ENCODE results near the gene YPEL3.
"Not testable (repeated sequence)": the region's sequence is repeated elsewhere in the genome, so short reads cannot be mapped to it uniquely, and the experiment has no call there.

Gene YPEL3

GRCh38 chr16:30117768-30118167 is 21.8 kb upstream of the YPEL3 start:
- DNase-seq (ENCODE audit: low read depth in 2 of 2), result no peak

- no peak for DNase-seq (ENCODE audit: low read depth in 2 of 2)
These were observed 20.5 kb upstream of the YPEL3 start for GRCh38 chr16:30116291-30117207.

GRCh38 chr16:30115238-30115637 is 19.2 kb upstream of the YPEL3 start:
- no peak for DNase-seq (ENCODE audit: low read depth in 2 of 2)

- DNase-seq (ENCODE audit: low read depth in 2 of 2), result not testable (repeated sequence)
These were observed 18.8 kb upstream of the YPEL3 start for GRCh38 chr16:30114833-30115232.

GRCh38 chr16:30114411-30114810 is 18.4 kb upstream of the YPEL3 start:
- DNase-seq (ENCODE audit: low read depth in 2 of 2), result no peak

GRCh38 chr16:30113711-30114333 is 17.8 kb upstream of the YPEL3 start:
- DNase-seq (ENCODE audit: low read depth in 2 of 2), result no peak

- DNase-seq (ENCODE audit: low read depth in 2 of 2), result no peak
These were observed 17.2 kb upstream of the YPEL3 start, which contains the start of gene GDPD3 for GRCh38 chr16:30113031-30113710. GDPD3 (minus strand) TSS chr16:30113537; CDS start chr16:30113478, 59 bp downstream.

- DNase-seq (ENCODE audit: low read depth in 2 of 2), result peak; percentile 70 to 71
These were observed 16.4 kb upstream of the YPEL3 start for GRCh38 chr16:30112197-30113030.

GRCh38 chr16:30110661-30111060 is 14.6 kb upstream of the YPEL3 start:
- DNase-seq (ENCODE audit: low read depth in 2 of 2), result no peak

- no peak for DNase-seq (ENCODE audit: low read depth in 2 of 2)
These were observed 12.2 kb upstream of the YPEL3 start for GRCh38 chr16:30108059-30108850.

GRCh38 chr16:30104492-30104891 is 8.5 kb upstream of the YPEL3 start:
- DNase-seq (ENCODE audit: low read depth in 2 of 2), result no peak

GRCh38 chr16:30104090-30104489 is 8.1 kb upstream of the YPEL3 start:
- DNase-seq (ENCODE audit: low read depth in 2 of 2), result no peak

GRCh38 chr16:30096862-30097563 is 1.0 kb upstream of the YPEL3 start:
- no peak for DNase-seq (ENCODE audit: low read depth in 2 of 2)

- no peak for DNase-seq (ENCODE audit: low read depth in 2 of 2)
These were observed 591 bp downstream of the YPEL3 start for GRCh38 chr16:30095166-30096078.

- no peak for DNase-seq (ENCODE audit: low read depth in 2 of 2)
These were observed 1.4 kb downstream of the YPEL3 start for GRCh38 chr16:30094541-30095165.

- DNase-seq (ENCODE audit: low read depth in 2 of 2), result peak; percentile 66 to 70
These were observed 3.5 kb downstream of the YPEL3 start for GRCh38 chr16:30092373-30093010.

GRCh38 chr16:30091474-30092372 is 4.3 kb downstream of the YPEL3 start, which contains the start of gene TBX6:
TBX6 (minus strand) TSS chr16:30091924; CDS start chr16:30091193, 731 bp downstream.
- DNase-seq (ENCODE audit: low read depth in 2 of 2), result peak; percentile 90 to 92

Data from stimulated activated CD4-positive, alpha-beta T cell treated with anti-CD3 and anti-CD28 coated beads, Interleukin-4, amount 100 ng/mL, for 48 hours (primary cell).